Ramos (cell line): ENCODE results near the gene DNTTIP2.

Source experiments
- in situ Hi-C: fragments of 300-500 bp; cut with MboI; formaldehyde crosslinking; loops from one replicate; pipeline ENCODE4 v1.14.3; 2022; ENCODE audit warnings: low sequenced_read_pairs; ENCODE audit not compliant: unreplicated experiment

The DNTTIP2 gene

DNA sequence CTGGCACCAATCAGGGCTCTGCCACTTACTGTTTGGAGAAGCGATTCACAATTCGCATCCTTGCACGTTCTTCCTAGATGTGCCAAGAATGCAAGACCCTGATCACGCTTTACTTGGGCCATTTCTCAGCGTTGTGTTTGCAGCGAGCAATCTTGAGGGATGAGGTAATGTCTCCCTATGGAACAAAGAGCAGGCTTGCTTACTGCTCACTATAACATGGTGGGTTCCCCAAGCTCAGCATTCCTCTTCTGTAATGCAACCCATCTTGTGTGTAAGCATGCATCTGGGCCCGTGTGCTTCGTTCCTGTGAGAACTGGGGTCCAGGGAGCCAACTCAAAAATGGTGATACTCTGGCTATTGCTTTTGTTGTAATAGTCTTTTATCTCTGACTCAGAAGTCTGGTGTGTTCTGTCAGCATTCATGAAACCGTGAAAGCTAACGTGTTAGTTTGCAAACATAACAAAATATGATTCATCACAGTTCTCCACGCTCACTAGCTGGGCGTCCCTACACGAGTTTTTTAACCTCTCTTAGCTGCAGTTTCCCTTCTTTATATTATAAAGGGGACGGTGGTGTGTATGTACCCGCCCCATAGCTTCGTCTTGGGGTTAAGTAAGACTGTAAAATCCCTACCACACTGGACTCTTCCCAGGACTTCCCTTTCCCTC lies 33.3 kb downstream of the DNTTIP2 start:
- in situ Hi-C loops, result loop anchor here (10.0 to 25.0 kb wide), 2 partner anchors 408 to 541 kb away; partner anchors contain the start of gene FNBP1L

DNA sequence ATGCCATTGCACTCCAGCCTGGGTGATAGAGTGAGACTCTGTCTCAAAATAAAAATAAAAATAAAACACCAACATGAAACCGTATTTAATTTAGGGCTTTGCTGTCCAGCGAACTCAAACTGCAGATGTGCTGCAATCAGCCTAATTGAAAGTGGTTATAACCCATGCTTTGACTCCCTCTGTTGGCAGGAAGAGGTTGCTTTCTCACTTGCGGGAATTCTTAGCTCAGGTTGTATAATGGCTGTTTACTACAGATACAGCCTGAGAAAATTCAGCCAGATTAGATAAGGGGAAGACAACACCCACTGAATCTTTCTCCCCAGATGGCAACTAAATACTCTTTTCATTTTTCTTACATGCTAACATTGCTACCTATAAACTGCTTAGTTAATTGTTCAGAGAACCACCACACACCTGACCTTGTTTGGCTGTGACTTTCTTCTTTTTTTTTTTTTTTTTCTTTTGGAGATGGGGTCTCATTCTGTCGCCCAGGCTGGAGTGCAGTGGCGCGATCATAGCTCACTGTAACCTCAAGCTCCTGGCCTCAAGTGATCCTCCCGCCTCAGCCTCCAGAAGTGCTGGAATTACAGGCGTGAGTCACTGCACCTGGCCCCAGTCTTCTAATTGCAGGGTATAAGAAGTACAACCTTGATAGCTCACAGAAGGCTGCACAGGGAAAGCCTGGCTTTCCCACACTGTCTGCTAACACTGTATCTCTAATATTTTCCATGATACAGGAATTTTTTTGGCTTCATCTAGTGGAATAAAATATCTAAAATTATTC lies 34.6 kb downstream of the DNTTIP2 start:
- in situ Hi-C loops, result loop anchor here (10.0 to 25.0 kb wide), 2 partner anchors 407 to 540 kb away; partner anchors contain the start of gene FNBP1L

DNA sequence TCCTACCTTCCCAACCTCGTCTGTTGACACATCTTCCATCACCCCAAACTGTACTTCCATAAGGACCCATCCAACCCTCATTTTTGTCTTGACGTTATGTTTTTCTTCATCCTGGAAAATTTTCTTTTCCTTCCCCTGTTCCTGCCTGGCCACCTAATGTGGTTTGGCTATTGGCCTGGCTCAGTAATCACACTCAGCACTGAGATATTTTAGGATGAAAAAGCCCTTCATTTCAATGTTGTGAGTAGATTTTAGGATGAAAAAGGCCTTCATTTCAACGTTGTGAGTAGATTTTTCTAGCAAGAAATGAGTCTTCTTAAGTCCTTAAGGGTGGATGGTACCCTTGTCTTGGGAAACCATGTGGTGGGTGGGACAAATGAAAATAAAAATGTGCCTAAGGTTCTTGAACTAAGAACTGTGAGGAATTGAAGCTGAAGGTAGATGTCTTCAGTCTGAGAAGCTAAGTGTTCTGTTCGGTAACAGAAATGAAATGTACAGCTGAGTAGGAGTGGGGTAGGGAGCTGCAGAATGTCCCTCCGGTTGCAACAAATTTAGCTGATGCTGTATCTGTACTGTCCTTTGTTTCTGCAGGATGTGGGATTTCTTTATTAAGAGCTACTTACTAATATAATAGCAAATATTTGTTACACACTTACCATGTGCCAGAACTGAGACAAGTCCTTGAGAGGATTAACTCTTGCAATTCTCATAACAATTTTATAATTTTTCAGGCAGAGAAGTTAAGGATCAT lies 36.1 kb downstream of the DNTTIP2 start:
- in situ Hi-C loops, result loop anchor here (10.0 to 25.0 kb wide), 2 partner anchors 406 to 538 kb away; partner anchors contain the start of gene FNBP1L

DNA sequence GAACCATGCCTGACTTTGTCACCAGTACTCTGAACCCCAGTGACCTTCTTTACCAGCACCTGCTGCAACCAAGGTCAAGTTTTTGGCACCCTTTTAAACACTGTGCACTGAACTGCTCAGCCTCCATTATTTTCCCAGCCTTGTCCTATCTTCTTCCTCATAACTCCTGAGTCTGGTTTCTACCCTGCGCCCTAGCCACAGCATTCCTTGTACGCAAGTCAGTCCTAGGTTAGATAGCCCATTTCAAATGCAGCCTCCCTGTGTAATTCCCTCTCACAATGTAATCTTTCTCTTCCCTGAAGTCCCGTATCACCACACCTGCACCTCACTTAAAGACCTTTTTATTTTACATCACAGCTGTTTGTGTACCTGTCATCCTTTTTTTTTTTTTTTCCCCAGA lies 37.2 kb downstream of the DNTTIP2 start:
- in situ Hi-C loops, result loop anchor here (10.0 to 25.0 kb wide), 2 partner anchors 404 to 537 kb away; partner anchors contain the start of gene FNBP1L

DNA sequence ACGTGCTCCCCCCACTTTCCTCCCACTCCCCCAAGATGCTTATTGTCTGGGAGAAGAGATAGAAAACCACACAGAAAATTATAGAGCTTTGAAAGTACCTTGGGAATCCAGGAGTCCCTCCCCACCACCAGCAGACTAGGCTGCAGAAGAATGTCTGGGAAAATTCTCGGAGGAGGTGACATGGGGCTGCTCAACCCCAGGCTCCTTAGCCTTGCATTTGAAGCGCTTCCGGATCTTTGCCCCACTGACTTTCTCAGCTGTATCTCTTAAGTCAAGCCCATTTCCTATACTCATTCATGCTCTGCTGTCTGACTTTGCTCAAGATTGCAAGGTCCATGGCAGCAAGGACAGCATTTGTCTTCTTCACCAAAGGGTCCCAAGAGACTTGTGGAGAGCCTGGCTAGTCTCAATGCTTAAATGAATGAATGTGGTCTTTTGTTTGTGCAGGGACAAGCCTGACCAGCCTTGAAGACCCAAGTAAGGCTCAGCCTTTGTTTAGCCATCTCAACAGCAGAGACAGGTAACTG lies 38.0 kb downstream of the DNTTIP2 start:
- in situ Hi-C loops, result loop anchor here (10.0 to 25.0 kb wide), 2 partner anchors 404 to 536 kb away; partner anchors contain the start of gene FNBP1L

DNA sequence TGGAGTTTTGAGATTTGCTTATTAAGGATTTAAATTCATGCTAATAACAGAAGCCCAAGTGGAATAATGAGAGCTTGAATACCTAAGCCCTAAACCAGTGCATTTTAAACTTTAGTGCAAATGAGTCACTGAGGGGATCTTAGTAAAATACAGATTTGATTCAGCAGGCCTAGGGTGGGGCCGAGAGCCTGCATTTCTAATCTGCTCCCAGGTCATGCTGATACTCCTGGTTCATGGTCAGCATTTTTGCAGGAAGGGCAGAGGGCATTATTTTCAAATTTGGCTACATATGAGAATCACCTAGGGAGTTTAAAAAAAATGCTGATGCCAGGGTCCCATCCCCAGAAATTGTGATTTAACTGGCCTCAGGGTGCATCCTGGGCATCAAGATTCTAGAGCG lies 39.3 kb downstream of the DNTTIP2 start:
- in situ Hi-C loops, result loop anchor here (10.0 to 25.0 kb wide), 2 partner anchors 402 to 535 kb away; partner anchors contain the start of gene FNBP1L

DNA sequence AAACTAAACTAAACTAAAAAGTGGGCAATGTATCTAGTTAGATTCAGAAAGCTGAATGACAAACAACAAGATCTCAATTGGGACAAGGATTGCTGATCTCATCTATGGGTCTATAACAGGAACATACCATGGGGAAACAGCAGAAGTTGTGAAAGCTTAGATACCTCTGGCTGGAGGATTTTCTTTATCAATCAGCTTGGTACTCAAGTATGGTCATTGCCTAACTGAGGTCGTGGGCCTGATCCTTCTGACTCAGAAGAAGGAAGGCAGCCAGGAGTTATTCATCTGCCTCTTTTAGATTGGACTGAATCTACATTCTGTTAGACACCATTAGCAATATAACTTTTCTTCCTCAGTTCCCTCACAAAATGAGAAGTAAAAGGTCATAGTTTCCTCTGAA lies 39.7 kb downstream of the DNTTIP2 start:
- in situ Hi-C loops, result loop anchor here (25.0 kb wide), 1 partner anchor 402 kb away; the partner anchor contains the start of gene FNBP1L

DNA sequence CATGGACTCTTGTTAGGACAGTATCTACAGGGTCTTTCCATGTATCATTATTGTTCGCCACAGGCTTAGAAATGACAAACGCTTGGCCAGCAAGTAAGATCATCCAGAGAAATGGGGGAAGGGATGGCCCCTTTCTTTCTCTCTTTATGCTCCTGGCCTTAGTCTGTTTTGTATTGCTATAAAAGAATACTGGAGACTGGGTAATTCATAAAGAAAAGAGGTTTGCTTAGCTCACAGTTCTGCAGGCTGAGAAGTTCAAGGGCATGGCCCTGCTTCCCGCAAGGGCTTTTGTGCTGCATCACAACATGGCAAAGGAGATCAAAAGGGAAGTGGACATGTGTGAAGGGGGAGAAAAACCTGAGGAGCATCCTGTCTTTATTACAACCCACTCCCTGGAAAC lies 41.0 kb downstream of the DNTTIP2 start:
- in situ Hi-C loops, result loop anchor here (25.0 kb wide), 1 partner anchor 401 kb away; the partner anchor contains the start of gene FNBP1L

DNA sequence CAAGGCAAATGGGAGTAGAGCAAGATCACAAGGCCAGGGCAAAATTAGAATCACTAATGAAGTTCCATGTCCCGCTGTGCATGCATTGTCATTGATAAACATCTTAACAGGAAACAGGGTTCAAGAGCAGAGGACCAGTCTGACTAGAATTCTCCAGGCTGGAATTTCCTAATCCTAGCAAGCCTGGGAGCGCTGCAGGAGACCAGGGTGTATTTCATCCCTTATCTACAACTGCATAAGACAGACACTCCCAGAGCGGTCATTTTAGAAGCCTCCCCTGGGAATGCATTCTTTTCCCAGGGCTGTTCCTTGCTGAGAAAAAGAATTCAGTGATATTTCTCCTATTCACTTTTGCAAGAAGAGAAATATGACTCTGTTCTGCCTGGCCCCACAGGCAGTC lies 45.7 kb downstream of the DNTTIP2 start:
- in situ Hi-C loops, result loop anchor here (25.0 kb wide), 1 partner anchor 396 kb away; the partner anchor contains the start of gene FNBP1L

DNA sequence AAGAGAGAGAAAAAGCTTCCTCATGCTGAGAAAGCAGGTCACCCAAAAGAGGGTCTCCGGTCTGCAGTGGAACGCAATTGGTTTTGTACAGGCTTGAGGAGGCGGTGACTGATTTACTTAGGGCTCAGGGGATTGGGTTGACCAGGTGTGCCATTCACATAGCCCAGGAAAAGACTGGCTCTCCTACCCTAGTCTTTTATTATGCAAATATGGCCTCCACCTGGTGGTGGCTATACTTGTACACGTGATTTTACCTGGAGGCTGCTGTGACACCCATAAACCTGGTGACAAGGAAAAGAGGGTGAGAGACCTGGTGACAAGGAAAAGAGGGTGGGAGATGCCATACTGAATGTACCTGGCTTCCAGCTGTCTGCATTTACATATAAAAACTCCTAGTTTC lies 49.9 kb downstream of the DNTTIP2 start:
- in situ Hi-C loops, result loop anchor here (25.0 kb wide), 1 partner anchor 392 kb away; the partner anchor contains the start of gene FNBP1L

DNA sequence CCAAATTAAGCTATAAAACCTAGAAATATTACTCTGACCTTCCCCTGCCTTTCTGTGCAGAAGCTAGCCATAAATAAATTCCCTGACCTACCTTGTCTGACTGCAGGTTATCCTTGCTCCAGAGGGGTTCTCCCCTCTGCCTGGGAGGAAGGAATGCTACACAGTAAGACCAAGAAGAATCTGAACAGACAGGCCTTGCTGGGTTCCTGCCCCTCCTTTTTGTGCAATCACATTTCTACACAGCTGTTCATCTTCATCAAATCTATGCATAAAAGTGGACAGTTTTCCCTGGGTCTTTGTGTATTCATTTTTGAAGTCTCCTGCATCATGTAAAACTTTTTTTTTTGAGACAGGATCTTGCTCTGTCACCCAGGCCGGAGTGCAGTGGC lies 50.6 kb downstream of the DNTTIP2 start:
- in situ Hi-C loops, result loop anchor here (25.0 kb wide), 1 partner anchor 391 kb away; the partner anchor contains the start of gene FNBP1L

DNA sequence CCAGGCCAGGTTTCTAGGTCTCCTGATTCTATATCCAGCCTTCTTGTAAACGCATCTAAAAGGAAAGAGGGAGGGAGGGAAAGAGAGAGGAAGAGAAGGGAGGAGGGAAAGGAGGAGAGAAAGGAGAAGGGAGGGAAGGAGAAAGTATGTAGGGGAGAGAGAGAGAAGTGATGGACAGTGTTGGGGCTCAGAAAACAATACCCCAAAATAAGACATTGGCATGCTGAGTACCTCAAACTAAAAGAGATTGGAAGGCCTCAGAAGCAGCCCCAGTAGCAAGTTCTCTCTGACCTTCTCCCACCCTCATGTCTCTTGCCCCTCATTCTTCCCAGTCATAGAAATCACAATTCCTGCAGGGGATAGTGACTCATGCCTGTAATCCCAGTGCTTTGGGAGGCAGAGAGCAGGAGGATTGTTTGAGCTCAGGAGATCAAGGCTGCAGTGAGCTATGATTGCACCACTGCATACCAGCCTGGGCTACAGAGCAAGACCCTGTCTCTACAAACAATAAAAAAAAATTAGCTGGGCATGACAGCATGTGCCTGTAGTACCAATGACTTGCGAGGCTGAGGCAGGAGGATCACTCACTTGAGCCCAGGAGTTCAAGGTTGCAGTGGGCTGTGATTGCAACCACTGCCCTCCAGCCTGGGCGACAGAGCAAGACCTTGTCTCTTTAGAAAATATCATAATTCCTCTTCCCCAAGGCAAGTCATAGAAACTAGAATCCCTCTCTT lies 51.2 kb downstream of the DNTTIP2 start:
- in situ Hi-C loops, result loop anchor here (25.0 kb wide), 1 partner anchor 390 kb away; the partner anchor contains the start of gene FNBP1L

DNA sequence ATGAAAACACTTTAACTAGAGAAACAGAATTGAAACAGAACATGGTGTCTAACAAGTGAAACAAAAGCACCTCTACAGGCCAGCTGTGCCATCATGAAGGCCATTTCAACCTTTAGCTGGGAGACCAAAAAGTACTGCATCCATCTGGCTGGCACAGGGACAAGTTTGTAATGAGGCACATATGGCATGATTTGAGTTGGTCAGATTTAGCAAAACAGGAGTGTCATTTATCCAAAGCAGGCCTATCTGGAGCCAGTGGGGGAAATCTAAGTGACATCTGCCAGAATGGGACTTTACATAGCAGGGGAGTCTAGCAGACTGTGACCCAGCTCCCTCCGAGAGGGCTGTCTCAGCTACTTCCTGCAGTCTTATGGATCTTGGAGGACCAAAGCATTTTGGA lies 51.9 kb downstream of the DNTTIP2 start:
- in situ Hi-C loops, result loop anchor here (25.0 kb wide), 1 partner anchor 390 kb away; the partner anchor contains the start of gene FNBP1L

DNA sequence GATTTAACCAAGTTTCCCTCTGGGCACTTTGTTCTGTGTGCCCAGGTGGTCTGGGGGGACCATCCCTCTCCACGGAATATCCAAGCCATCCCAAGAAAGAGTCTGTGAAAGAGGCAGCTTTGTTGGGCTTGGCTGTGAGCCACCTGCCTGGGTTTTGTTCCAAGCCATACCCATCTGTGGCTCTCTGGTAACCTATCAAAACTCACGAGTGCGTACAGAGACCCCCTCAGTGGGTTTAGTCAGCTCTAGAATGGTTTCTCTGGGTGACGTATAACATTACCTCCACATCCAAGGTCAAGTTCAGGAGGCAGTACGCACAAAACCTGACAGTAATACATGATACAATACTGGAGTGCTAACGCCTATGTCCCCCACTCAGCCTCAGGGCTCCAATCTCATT lies 54.2 kb downstream of the DNTTIP2 start:
- in situ Hi-C loops, result loop anchor here (25.0 kb wide), 1 partner anchor 388 kb away; the partner anchor contains the start of gene FNBP1L

DNA sequence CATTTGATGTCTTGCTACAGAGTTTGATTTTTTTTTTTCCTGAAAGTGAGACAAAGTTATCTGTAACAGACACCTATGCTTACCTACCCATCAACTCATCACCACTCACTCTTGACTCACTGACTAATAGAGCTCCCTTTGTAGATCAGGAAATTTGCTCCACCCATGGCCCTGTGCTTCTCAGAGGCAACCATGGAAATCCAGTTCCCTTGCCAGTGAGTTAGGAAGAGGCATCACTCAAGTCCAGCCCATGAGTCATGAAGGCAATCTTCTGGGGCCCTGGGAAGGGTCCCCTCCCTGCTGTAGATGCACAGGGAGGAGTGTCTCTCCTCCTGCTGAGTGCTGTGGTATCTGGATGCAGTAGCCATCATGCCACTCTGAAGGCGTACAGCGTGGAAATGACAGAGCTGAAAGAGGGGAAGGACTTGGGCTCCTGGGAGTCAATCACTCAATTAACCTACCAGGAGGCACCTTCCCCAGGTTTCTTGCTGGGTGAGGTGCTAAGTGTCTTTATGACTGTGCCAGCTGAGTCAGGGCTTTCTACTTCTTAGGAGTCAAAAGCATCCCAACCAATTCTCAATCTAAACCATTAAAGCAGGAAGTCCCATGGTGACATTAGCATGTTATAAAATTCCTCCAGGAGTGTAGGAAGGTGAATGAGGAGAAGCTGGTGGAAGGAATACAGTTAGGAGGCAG lies 56.1 kb downstream of the DNTTIP2 start:
- in situ Hi-C loops, result no loop called here

DNA sequence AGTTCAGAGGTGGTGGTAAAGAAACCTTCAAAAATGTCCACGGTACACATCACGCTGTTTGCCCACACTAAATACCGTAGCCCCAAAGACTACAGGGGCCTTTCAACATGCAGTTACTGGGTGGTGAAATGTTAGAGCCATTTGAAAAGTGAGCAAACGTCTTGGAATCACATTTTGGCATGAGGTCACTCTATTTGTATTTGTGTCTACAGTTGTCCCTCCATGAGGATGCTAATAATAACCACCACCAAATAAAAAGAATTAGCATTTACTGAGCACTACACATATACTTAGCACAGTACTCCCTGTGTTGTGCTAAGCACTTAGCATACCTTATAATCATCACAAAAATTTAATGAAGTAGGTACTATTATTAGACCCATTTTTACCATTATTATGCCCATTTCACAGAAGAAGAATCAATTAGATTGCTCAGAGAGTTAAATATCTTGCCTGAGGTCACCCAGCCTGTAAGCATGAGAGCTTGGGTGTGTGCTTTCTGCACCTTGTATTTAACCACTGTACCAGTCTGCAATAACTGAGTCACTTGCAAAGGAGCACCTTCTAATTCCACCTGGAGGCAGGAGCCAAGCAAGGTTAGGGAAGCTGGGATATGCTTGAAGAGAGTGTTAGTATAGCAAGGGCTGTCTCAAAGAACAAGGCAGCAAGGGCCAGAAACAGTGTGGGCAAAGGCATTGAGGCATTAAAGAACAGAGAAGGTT lies 57.4 kb downstream of the DNTTIP2 start:
- in situ Hi-C loops, result no loop called here

DNA sequence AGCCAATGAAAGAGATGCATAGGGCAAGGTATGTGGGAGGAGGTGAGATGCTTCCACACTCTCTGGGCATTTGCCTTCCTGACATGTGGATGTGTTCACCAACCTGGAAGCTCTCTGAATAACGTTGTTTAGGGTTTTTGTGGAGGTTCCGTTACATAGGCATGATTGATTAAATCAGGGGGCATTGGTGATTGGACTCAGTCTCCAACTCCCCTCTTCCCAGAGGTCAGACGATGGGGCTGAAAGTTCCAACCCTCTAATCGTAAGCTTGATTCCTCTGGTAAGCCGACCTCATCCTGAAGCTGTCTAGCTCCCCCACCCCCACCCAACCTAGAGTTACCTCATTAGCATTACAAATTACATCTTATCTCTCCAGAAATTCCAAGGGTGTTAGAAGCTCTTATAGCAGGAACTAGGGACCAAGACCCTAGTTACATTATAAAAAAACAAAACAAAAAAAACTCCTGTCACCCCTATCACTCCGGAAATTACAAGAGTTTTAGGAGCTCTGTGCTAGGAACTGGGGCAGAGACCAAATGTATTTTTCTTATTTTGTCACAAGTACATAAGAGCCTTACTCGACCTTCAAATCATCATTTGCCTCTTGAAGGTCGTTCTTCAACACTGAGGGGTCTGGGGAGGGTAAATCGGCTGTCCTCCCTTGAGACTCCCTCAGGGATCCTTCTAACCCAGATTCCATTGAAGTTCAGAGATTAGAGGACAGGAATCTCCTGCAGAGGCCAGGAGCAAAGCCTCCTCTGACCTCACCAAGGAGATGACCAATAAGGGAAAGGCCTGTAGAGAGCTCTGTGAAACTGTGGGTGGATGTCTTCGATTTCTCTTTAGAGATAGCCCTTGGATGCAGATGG lies 58.2 kb downstream of the DNTTIP2 start:
- in situ Hi-C loops, result no loop called here
